ENCODE results near the gene CD2.

- TF ChIP-seq CTCF (conservative IDR thresholded peaks at IDR 0.05; ENCODE audit: low read length) = no peak
- TF ChIP-seq EZH2phosphoT487 (IDR thresholded peaks at IDR 0.05; ENCODE audit: borderline replicate concordance) = no peak
Observed at GRCh38 chr1:116726872-116727820, 27.1 kb upstream of the CD2 start.

All from Loucy (cell line).